GM12878 (cell line): ENCODE data around the gene WDR76.

ENCODE experiments used
- BHLHE40 ChIP-seq, 2 experiments: fragments of 450-650 bp in 1 of 2; IDR thresholded peaks; 2 replicates each; pipeline ENCODE4 v1.6.1; 2011 to 2017; ENCODE audit warnings: low read depth in 2 of 2, borderline replicate concordance in 1 of 2, improper control_type of control experiment in 1 of 2, low read length in 1 of 2, mild to moderate bottlenecking in 1 of 2
- CTCF ChIP-seq, 3 experiments: IDR thresholded peaks in 2 of 3; conservative IDR thresholded peaks in 1 of 3; 2 replicates each; pipeline ENCODE4 v1.5.1; 2011; ENCODE audit warnings: low read depth in 3 of 3, low read length in 3 of 3, mild to moderate bottlenecking in 3 of 3, control low read depth in 2 of 3, moderate library complexity in 2 of 3, inconsistent platforms in 1 of 3, mixed read lengths in 1 of 3; ENCODE audit not compliant: control insufficient read depth in 2 of 3, insufficient read depth in 1 of 3; ENCODE audit errors: extremely low read depth in 1 of 3
- EP300 ChIP-seq, 2 experiments: fragments of 150-350 bp in 1 of 2; IDR thresholded peaks; 2 replicates each; pipeline ENCODE4 v1.6.1; 2011 to 2012; ENCODE audit warnings: low read depth in 2 of 2, low read length in 2 of 2, borderline replicate concordance in 1 of 2, improper control_type of control experiment in 1 of 2, inconsistent platforms in 1 of 2; ENCODE audit not compliant: control insufficient read depth in 1 of 2
- FOXM1 ChIP-seq: IDR thresholded peaks from 2 replicates; pipeline ENCODE4 v1.6.1; 2012; ENCODE audit warnings: low read depth, mild to moderate bottlenecking, inconsistent platforms, low read length, moderate library complexity
- MYC ChIP-seq: IDR thresholded peaks from 2 replicates; pipeline ENCODE4 v1.6.1; 2011; ENCODE audit warnings: mild to moderate bottlenecking, low read length, moderate library complexity, inconsistent platforms; ENCODE audit not compliant: insufficient read depth, insufficient replicate concordance, insufficient read length, severe bottlenecking
- NFIC ChIP-seq: IDR thresholded peaks from 2 replicates; pipeline ENCODE4 v1.6.1; 2012; ENCODE audit warnings: low read depth, mild to moderate bottlenecking, inconsistent platforms, low read length, moderate library complexity
- POLR2A ChIP-seq: IDR thresholded peaks from 2 replicates; pipeline ENCODE4 v1.6.1; 2011; ENCODE audit warnings: low read depth, mild to moderate bottlenecking, low read length
- POLR2AphosphoS5 ChIP-seq: IDR thresholded peaks from 2 replicates; pipeline ENCODE4 v1.6.1; 2011; ENCODE audit warnings: mild to moderate bottlenecking, low read length, inconsistent platforms
- REST ChIP-seq: IDR thresholded peaks from 2 replicates; pipeline ENCODE4 v1.6.1; 2012; ENCODE audit warnings: mild to moderate bottlenecking, low read depth, low read length
- RFX5 ChIP-seq: IDR thresholded peaks from 2 replicates; pipeline ENCODE4 v1.6.1; 2011; ENCODE audit warnings: low read depth, low read length, improper control_type of control experiment
- SRF ChIP-seq, 2 experiments: IDR thresholded peaks; 2 replicates each; pipeline ENCODE4 v1.6.1; 2011; ENCODE audit warnings: low read depth in 2 of 2, low read length in 2 of 2, mild to moderate bottlenecking in 1 of 2, moderate library complexity in 1 of 2
- TAF1 ChIP-seq: IDR thresholded peaks from 2 replicates; pipeline ENCODE4 v1.6.1; 2011; ENCODE audit warnings: mild to moderate bottlenecking, low read depth, low read length, borderline replicate concordance
- YY1 ChIP-seq: IDR thresholded peaks from 2 replicates; pipeline ENCODE4 v1.6.1; 2011; ENCODE audit warnings: low read depth, mild to moderate bottlenecking, low read length
- ZNF24 ChIP-seq: fragments of 450-650 bp; IDR thresholded peaks from 2 replicates; pipeline ENCODE4 v1.6.1; 2017; ENCODE audit warnings: antibody characterized with exemption, mild to moderate bottlenecking

GRCh38 chr15:43872416-43873020 lies 45.7 kb downstream of the WDR76 start:
- TF ChIP-seq EP300 (IDR thresholded peaks at IDR 0.05; ENCODE audit: borderline replicate concordance in 1 of 2, control insufficient read depth in 1 of 2, low read depth in 2 of 2, low read length in 2 of 2) (no peak), NFIC (no peak), MYC (no peak), POLR2A (no peak), YY1 (no peak), CTCF (IDR thresholded peaks at IDR 0.05 in 2 of 3, conservative IDR thresholded peaks at IDR 0.05 in 1 of 3; ENCODE audit: control insufficient read depth in 2 of 3, extremely low read depth in 1 of 3, insufficient read depth in 1 of 3, low read depth in 3 of 3, low read length in 3 of 3) (peak; percentile 47 to 55 (median 51)), ZNF24 (no peak), SRF (IDR thresholded peaks at IDR 0.05; ENCODE audit: low read depth in 2 of 2, low read length in 2 of 2) (no peak), TAF1 (no peak), REST (no peak), FOXM1 (no peak), POLR2AphosphoS5 (no peak), BHLHE40 (IDR thresholded peaks at IDR 0.05; ENCODE audit: borderline replicate concordance in 1 of 2, low read depth in 2 of 2, low read length in 1 of 2) (no peak), RFX5 (no peak)
